ENCODE data around the gene SEPSECS. TPM values are rescaled to one million over a fixed set of nuclear protein-coding genes. Genes with fewer than 3 reads are reported as not detected.

Gene SEPSECS
- total and polyA plus RNA-seq, 2 of the 8 experiments (the other 6 are each of a cell fraction or from before 2014, with no cell fraction given): 1.9 to 4.1 TPM

GRCh38 chr4:25100021-25100555 is 60.2 kb downstream of the SEPSECS start:
- H2BK120ac ChIP-seq (replicated peaks; ENCODE audit: low read depth, low read length): no peak overlapping the region
- H4K8ac ChIP-seq (ENCODE audit: extremely low read depth, insufficient read depth, low read length): no peak overlapping the region
- ChIA-PET POLR2A (ENCODE audit: partially characterized antibody) (no interaction called here), CTCF (ENCODE audit: partially characterized antibody) (interaction anchor here (0.9 to 1.9 kb wide), 4 partner anchors 22 to 340 kb away, joined by 3 to 4 read pairs (median 3); no protein-coding TSS in a partner anchor)
- H2BK5ac ChIP-seq (ENCODE audit: low read depth, low read length): no peak overlapping the region
- peaks cover 0 to 3% (median 0%) of the 10 kb centered on the region in 4 experiments; a peak in 2 of 7 replicates for H3K4me1 ChIP-seq (replicated peaks in 1 of 4; ENCODE audit: control insufficient read depth in 3 of 4, insufficient read depth in 4 of 4, low read length in 3 of 4)
- no peak overlapping the region for H3K23ac ChIP-seq (ENCODE audit: insufficient read length)
- H2AK5ac ChIP-seq (ENCODE audit: low read depth, low read length): no peak overlapping the region
- no peak overlapping the region for H3K27ac ChIP-seq (ENCODE audit: low read depth, low read length)
- H2AFZ ChIP-seq (ENCODE audit: low read length): no peak overlapping the region
- H3K23me2 ChIP-seq (ENCODE audit: low read depth, low read length): no peaks in the 10 kb centered on the region; the same call in 1 of the 2 replicates
- H3K18ac ChIP-seq (ENCODE audit: extremely low read depth, low read length): no peak overlapping the region
- no peak overlapping the region for H4K5ac ChIP-seq (ENCODE audit: insufficient read length, low read depth, low read length)
- no peak overlapping the region for H3K4me2 ChIP-seq (ENCODE audit: insufficient read depth in 1 of 2, low read depth in 2 of 2, low read length in 2 of 2)
- no peak overlapping the region for H2BK12ac ChIP-seq (ENCODE audit: low read depth, low read length)
- FAIRE-seq (no peak), DNase-seq (ENCODE audit: low read depth in 1 of 2, low spot score in 2 of 2) (no peak)
- no peak overlapping the region for H3K56ac ChIP-seq (replicated peaks; ENCODE audit: insufficient read length, low read depth, low read length)
- H4K20me1 ChIP-seq (replicated peaks in 1 of 2; ENCODE audit: control insufficient read depth in 1 of 2, insufficient read depth in 2 of 2, low read length in 2 of 2): no peaks in the 10 kb centered on the region
- H3K79me2 ChIP-seq (ENCODE audit: control insufficient read depth in 1 of 2, insufficient read depth in 2 of 2, low read length in 2 of 2): no peaks in the 10 kb centered on the region
- H3K4me3 ChIP-seq (ENCODE audit: extremely low read depth in 1 of 4, insufficient read depth in 2 of 4, low read depth in 3 of 4, low read length in 4 of 4): no peak overlapping the region
- H3K9ac ChIP-seq (replicated peaks in 1 of 4; ENCODE audit: extremely low read depth in 1 of 4, low read depth in 3 of 4, low read length in 3 of 4): no peak overlapping the region
- no peaks in the 10 kb centered on the region for H3K79me1 ChIP-seq (ENCODE audit: low read depth, low read length)
- H4K91ac ChIP-seq (replicated peaks; ENCODE audit: insufficient read length, low read length): no peak overlapping the region
- no peaks in the 10 kb centered on the region for H3K36me3 ChIP-seq (ENCODE audit: control insufficient read depth in 2 of 4, insufficient read depth in 4 of 4, low read length in 3 of 4)
- no peak overlapping the region for H3K14ac ChIP-seq (ENCODE audit: insufficient read length)
- no peak overlapping the region for H3K4ac ChIP-seq (replicated peaks; ENCODE audit: insufficient read length, low read depth, low read length)
- no peak overlapping the region for H2BK15ac ChIP-seq (ENCODE audit: low read length)
- WGBS, 2 experiments (ENCODE audit: extremely low coverage in 1 of 2, insufficient coverage in 1 of 2, insufficient read length in 1 of 2, insufficient replicate concordance in 2 of 2, low coverage in 1 of 2, low lambda C conversion rate in 2 of 2, missing lambda C conversion rate in 1 of 2): 86% methylated on average over 4 of the region's 4 CpGs; no CpG with 5 or more reads in 1 of the 2 experiments
- H2BK20ac ChIP-seq (ENCODE audit: low read length): no peak overlapping the region
- no peaks in the 10 kb centered on the region; a peak in 1 of 4 replicates for H3K9me3 ChIP-seq (ENCODE audit: insufficient read depth in 2 of 2, low read depth in 1 of 2, low read length in 1 of 2)
- no peaks in the 10 kb centered on the region for H3K27me3 ChIP-seq (replicated peaks in 1 of 4; ENCODE audit: control insufficient read depth in 3 of 4, extremely low read depth in 1 of 4, insufficient read depth in 3 of 4, low read length in 3 of 4)
- no peak for TF ChIP-seq SUZ12 (IDR thresholded peaks at IDR 0.05; ENCODE audit: low read length)
- no peak for TF ChIP-seq E2F6 (IDR thresholded peaks at IDR 0.05)
- TF ChIP-seq EGR1 (IDR thresholded peaks at IDR 0.05; ENCODE audit: borderline replicate concordance, low read depth, low read length): no peak
- TF ChIP-seq TBP (IDR thresholded peaks at IDR 0.05; ENCODE audit: low read depth, low read length): no peak

Data from H1 (cell line).